ENCODE data around the gene PKIG.

DNA sequence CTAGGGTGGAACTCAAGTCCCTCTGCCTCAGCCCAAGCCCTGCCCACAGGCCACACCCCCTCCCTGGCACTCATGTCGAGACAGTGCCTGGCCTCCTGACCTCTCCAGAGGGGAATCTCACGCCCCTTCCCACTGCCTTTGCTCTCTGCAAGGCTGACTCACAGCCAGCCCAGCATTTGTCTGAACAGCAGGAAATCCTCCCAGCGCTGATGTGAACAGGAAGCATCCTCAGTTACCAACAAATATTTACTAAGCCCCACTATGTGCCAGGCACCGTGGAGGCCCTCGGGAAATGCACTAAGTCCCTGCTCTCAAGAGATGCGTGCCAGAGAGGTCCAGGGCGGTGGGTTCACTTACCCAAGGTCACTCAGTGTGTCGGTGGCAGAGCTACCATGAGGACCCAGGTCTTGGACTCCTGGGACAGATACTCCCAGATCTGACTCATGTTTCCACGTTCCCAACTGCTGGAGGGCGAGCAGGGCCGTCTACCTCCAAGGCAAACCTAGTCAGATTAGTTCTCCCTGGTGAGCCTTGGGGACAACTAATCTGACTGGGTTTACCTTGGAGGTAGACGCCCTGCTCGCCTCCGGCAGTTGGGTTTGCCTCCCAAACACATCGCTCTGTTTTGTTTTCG, 61.3 kb downstream of the PKIG start:
- TF ChIP-seq, protein P1, sequence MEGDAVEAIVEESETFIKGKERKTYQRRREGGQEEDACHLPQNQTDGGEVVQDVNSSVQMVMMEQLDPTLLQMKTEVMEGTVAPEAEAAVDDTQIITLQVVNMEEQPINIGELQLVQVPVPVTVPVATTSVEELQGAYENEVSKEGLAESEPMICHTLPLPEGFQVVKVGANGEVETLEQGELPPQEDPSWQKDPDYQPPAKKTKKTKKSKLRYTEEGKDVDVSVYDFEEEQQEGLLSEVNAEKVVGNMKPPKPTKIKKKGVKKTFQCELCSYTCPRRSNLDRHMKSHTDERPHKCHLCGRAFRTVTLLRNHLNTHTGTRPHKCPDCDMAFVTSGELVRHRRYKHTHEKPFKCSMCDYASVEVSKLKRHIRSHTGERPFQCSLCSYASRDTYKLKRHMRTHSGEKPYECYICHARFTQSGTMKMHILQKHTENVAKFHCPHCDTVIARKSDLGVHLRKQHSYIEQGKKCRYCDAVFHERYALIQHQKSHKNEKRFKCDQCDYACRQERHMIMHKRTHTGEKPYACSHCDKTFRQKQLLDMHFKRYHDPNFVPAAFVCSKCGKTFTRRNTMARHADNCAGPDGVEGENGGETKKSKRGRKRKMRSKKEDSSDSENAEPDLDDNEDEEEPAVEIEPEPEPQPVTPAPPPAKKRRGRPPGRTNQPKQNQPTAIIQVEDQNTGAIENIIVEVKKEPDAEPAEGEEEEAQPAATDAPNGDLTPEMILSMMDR (conservative IDR thresholded peaks at IDR 0.05; ENCODE audit: low read depth in 2 of 2), result no peak
- TF ChIP-seq POLR2AphosphoS5 (IDR thresholded peaks at IDR 0.05; ENCODE audit: low read depth) (no peak), EZH2phosphoT487 (IDR thresholded peaks at IDR 0.05; ENCODE audit: unreplicated experiment) (no peak), CREB1 (CRISPR knock-in tag; IDR thresholded peaks at IDR 0.05; ENCODE audit: low read depth) (no peak), EZH2 (IDR thresholded peaks at IDR 0.05; ENCODE audit: low read depth, unreplicated experiment) (no peak), STAT1 (IDR thresholded peaks at IDR 0.05; ENCODE audit: unreplicated experiment) (no peak), ZNF331 (CRISPR knock-in tag; IDR thresholded peaks at IDR 0.05; ENCODE audit: low read depth) (no peak), ZNF114 (CRISPR knock-in tag; IDR thresholded peaks at IDR 0.05) (no peak), JUNB (IDR thresholded peaks at IDR 0.05; ENCODE audit: unreplicated experiment) (no peak)
- TF ChIP-seq, protein P2, sequence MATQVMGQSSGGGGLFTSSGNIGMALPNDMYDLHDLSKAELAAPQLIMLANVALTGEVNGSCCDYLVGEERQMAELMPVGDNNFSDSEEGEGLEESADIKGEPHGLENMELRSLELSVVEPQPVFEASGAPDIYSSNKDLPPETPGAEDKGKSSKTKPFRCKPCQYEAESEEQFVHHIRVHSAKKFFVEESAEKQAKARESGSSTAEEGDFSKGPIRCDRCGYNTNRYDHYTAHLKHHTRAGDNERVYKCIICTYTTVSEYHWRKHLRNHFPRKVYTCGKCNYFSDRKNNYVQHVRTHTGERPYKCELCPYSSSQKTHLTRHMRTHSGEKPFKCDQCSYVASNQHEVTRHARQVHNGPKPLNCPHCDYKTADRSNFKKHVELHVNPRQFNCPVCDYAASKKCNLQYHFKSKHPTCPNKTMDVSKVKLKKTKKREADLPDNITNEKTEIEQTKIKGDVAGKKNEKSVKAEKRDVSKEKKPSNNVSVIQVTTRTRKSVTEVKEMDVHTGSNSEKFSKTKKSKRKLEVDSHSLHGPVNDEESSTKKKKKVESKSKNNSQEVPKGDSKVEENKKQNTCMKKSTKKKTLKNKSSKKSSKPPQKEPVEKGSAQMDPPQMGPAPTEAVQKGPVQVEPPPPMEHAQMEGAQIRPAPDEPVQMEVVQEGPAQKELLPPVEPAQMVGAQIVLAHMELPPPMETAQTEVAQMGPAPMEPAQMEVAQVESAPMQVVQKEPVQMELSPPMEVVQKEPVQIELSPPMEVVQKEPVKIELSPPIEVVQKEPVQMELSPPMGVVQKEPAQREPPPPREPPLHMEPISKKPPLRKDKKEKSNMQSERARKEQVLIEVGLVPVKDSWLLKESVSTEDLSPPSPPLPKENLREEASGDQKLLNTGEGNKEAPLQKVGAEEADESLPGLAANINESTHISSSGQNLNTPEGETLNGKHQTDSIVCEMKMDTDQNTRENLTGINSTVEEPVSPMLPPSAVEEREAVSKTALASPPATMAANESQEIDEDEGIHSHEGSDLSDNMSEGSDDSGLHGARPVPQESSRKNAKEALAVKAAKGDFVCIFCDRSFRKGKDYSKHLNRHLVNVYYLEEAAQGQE (IDR thresholded peaks at IDR 0.05; ENCODE audit: unreplicated experiment), result no peak
- TF ChIP-seq, protein P3, sequence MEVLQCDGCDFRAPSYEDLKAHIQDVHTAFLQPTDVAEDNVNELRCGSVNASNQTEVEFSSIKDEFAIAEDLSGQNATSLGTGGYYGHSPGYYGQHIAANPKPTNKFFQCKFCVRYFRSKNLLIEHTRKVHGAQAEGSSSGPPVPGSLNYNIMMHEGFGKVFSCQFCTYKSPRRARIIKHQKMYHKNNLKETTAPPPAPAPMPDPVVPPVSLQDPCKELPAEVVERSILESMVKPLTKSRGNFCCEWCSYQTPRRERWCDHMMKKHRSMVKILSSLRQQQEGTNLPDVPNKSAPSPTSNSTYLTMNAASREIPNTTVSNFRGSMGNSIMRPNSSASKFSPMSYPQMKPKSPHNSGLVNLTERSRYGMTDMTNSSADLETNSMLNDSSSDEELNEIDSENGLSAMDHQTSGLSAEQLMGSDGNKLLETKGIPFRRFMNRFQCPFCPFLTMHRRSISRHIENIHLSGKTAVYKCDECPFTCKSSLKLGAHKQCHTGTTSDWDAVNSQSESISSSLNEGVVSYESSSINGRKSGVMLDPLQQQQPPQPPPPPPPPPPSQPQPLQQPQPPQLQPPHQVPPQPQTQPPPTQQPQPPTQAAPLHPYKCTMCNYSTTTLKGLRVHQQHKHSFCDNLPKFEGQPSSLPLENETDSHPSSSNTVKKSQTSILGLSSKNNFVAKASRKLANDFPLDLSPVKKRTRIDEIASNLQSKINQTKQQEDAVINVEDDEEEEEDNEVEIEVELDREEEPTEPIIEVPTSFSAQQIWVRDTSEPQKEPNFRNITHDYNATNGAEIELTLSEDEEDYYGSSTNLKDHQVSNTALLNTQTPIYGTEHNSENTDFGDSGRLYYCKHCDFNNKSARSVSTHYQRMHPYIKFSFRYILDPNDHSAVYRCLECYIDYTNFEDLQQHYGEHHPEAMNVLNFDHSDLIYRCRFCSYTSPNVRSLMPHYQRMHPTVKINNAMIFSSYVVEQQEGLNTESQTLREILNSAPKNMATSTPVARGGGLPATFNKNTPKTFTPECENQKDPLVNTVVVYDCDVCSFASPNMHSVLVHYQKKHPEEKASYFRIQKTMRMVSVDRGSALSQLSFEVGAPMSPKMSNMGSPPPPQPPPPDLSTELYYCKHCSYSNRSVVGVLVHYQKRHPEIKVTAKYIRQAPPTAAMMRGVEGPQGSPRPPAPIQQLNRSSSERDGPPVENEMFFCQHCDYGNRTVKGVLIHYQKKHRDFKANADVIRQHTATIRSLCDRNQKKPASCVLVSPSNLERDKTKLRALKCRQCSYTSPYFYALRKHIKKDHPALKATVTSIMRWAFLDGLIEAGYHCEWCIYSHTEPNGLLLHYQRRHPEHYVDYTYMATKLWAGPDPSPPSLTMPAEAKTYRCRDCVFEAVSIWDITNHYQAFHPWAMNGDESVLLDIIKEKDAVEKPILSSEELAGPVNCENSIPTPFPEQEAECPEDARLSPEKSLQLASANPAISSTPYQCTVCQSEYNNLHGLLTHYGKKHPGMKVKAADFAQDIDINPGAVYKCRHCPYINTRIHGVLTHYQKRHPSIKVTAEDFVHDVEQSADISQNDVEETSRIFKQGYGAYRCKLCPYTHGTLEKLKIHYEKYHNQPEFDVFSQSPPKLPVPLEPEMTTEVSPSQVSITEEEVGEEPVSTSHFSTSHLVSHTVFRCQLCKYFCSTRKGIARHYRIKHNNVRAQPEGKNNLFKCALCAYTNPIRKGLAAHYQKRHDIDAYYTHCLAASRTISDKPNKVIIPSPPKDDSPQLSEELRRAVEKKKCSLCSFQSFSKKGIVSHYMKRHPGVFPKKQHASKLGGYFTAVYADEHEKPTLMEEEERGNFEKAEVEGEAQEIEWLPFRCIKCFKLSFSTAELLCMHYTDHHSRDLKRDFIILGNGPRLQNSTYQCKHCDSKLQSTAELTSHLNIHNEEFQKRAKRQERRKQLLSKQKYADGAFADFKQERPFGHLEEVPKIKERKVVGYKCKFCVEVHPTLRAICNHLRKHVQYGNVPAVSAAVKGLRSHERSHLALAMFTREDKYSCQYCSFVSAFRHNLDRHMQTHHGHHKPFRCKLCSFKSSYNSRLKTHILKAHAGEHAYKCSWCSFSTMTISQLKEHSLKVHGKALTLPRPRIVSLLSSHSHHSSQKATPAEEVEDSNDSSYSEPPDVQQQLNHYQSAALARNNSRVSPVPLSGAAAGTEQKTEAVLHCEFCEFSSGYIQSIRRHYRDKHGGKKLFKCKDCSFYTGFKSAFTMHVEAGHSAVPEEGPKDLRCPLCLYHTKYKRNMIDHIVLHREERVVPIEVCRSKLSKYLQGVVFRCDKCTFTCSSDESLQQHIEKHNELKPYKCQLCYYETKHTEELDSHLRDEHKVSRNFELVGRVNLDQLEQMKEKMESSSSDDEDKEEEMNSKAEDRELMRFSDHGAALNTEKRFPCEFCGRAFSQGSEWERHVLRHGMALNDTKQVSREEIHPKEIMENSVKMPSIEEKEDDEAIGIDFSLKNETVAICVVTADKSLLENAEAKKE (CRISPR knock-in tag; IDR thresholded peaks at IDR 0.05), result no peak

Data from GM23338 (cell line).